Stromal cell of bone marrow (primary cell): ENCODE measurements around the gene TMEM254.
"Not testable (repeated sequence)": the region's sequence is repeated elsewhere in the genome, so short reads cannot be mapped to it uniquely, and the experiment has no call there.

Source experiments
- DNase-seq: peaks from one replicate; pipeline ENCODE4 v3.0.0-alpha.2; 2012; ENCODE audit warnings: low read depth

Gene TMEM254

GRCh38 chr10:80133687-80134086 is 55.2 kb downstream of the TMEM254 start:
- DNase-seq = not testable (repeated sequence)

GRCh38 chr10:80136134-80136571 is 57.7 kb downstream of the TMEM254 start:
- peak; percentile 98 for DNase-seq

GRCh38 chr10:80137031-80137862 is 58.8 kb downstream of the TMEM254 start:
- peak; percentile 78 for DNase-seq

GRCh38 chr10:80137920-80138319 is 59.5 kb downstream of the TMEM254 start:
- no peak for DNase-seq

GRCh38 chr10:80139265-80139664 is 60.8 kb downstream of the TMEM254 start:
- no peak for DNase-seq

- no peak for DNase-seq
Observed at GRCh38 chr10:80140251-80140650, 61.8 kb downstream of the TMEM254 start.

- DNase-seq = no peak
Observed at GRCh38 chr10:80141696-80142460, 63.4 kb downstream of the TMEM254 start.
